Lower lobe of right lung (tissue), 2 donors: Measurements from ENCODE around the gene OR52K1. TPM values are rescaled to one million over a fixed set of nuclear protein-coding genes. Genes with fewer than 3 reads are reported as not detected.

Experiments
- ATAC-seq, 2 donors: fragments of 200-7000 bp; cut with Tn5 transposase; one replicate each; pipeline ENCODE4 v1.9.1; 2020 to 2022; ENCODE audit warnings: mild to moderate bottlenecking in 2 of 2, moderate library complexity in 2 of 2
- DNase-seq: peaks from one replicate; pipeline ENCODE4 v3.0.0-alpha.2; 2020
- H3K27ac ChIP-seq: fragments of 200-600 bp; one replicate; pipeline ENCODE4 v1.8.0; 2022
- H3K27me3 ChIP-seq: fragments of 200-600 bp; one replicate; pipeline ENCODE4 v1.8.0; 2022; ENCODE audit warnings: low read depth
- H3K36me3 ChIP-seq: fragments of 200-600 bp; one replicate; pipeline ENCODE4 v1.8.0; 2022; ENCODE audit warnings: mild to moderate bottlenecking
- H3K4me1 ChIP-seq: fragments of 200-600 bp; one replicate; pipeline ENCODE4 v1.8.0; 2022
- H3K4me3 ChIP-seq: fragments of 200-600 bp; one replicate; pipeline ENCODE4 v1.8.0; 2022; ENCODE audit warnings: mild to moderate bottlenecking
- H3K9me3 ChIP-seq: fragments of 200-600 bp; one replicate; pipeline ENCODE4 v1.8.0; 2022
- CTCF ChIP-seq: fragments of 200-600 bp; IDR thresholded peaks from one replicate; pipeline ENCODE4 v1.8.0; 2022; ENCODE audit warnings: antibody characterized with exemption, mild to moderate bottlenecking
- intact Hi-C: fragments of 100-400 bp; cut with DNase I; formaldehyde crosslinking; loops from one replicate; pipeline ENCODE4 v1.11.0; 2022
- total RNA-seq: library from RNA; stranded (reverse); fragmentation: NEBNext Ultra II Directional; extraction: Animal tissue kit (Norgen Biotek cat#: 25700); gene quantifications from one replicate; pipeline ENCODE4 v1.2.1, GENCODE V29; 2021
- donor health status: DM: no; HTN: yes; CAD: no; lungs with severe emphysema.

OR52K1 gene
- total RNA-seq, 1 donor from 2014 or later = 0.27 TPM

GRCh38 chr11:4464216-4465159 is 18.0 kb upstream of the OR52K1 start:
- no peak for TF ChIP-seq CTCF
- no peaks in the 10 kb centered on the region for H3K36me3 ChIP-seq

GRCh38 chr11:4465407-4465806 is 17.0 kb upstream of the OR52K1 start:
- ATAC-seq = no peak

More at GRCh38 chr11:4464216-4465159, 18.0 kb upstream of the OR52K1 start:
- Histone ChIP-seq H3K9me3 (peaks cover 15% of the 10 kb centered on the region), H3K4me1 (peaks cover 4% of the 10 kb centered on the region), H3K27me3 (no peaks in the 10 kb centered on the region), H3K27ac (no peak overlapping the region), H3K4me3 (no peak overlapping the region)
- intact Hi-C loops = no loop called here
- DNase-seq = no peak
- no peak for ATAC-seq

GRCh38 chr11:4466131-4466870 is 16.1 kb upstream of the OR52K1 start:
- ATAC-seq (no peak), DNase-seq (no peak)
- no peak for TF ChIP-seq CTCF
- Histone ChIP-seq H3K36me3 (no peaks in the 10 kb centered on the region), H3K4me1 (no peaks in the 10 kb centered on the region), H3K9me3 (peaks cover 15% of the 10 kb centered on the region), H3K27me3 (no peaks in the 10 kb centered on the region), H3K27ac (no peak overlapping the region), H3K4me3 (no peak overlapping the region)
- intact Hi-C loops = no loop called here

More at GRCh38 chr11:4465407-4465806, 17.0 kb upstream of the OR52K1 start:
- no peaks in the 10 kb centered on the region for H3K27me3 ChIP-seq
- no peaks in the 10 kb centered on the region for H3K36me3 ChIP-seq
- TF ChIP-seq CTCF = no peak
- H3K4me3 ChIP-seq = no peak overlapping the region
- H3K4me1 ChIP-seq = no peaks in the 10 kb centered on the region
- DNase-seq = no peak
- intact Hi-C loops = no loop called here
- no peak overlapping the region for H3K27ac ChIP-seq
- H3K9me3 ChIP-seq = peaks cover 15% of the 10 kb centered on the region

GRCh38 chr11:4466871-4467442 is 15.5 kb upstream of the OR52K1 start:
- ATAC-seq = no peak
- intact Hi-C loops = no loop called here

More at GRCh38 chr11:4466871-4467442, 15.5 kb upstream of the OR52K1 start:
- DNase-seq = no peak
- no peak for TF ChIP-seq CTCF
- Histone ChIP-seq H3K4me1 (no peaks in the 10 kb centered on the region), H3K9me3 (peaks cover 15% of the 10 kb centered on the region), H3K27ac (no peak overlapping the region), H3K4me3 (no peak overlapping the region), H3K36me3 (no peaks in the 10 kb centered on the region), H3K27me3 (no peaks in the 10 kb centered on the region)
